ENCODE data around the gene DHRS13. TPM values are rescaled to one million over a fixed set of nuclear protein-coding genes. Genes with fewer than 3 reads are reported as not detected.
"Not testable (repeated sequence)": the region's sequence is repeated elsewhere in the genome, so short reads cannot be mapped to it uniquely, and the experiment has no call there.

Gene DHRS13
- total RNA-seq, 1 donor from 2014 or later: 25.9 TPM

GRCh38 chr17:28880572-28880945 is 22.3 kb downstream of the DHRS13 start:
- no peak for DNase-seq (ENCODE audit: low spot score, unreplicated experiment)
- Mint-ChIP-seq H3K4me3 (ENCODE audit: low read depth) (no peak overlapping the region), H3K9me3 (ENCODE audit: low read depth) (peaks cover 3% of the 10 kb centered on the region), H3K27me3 (no peaks in the 10 kb centered on the region), H3K27ac (no peak overlapping the region), H3K36me3 (ENCODE audit: insufficient read depth) (peaks cover 21% of the 10 kb centered on the region), H3K4me1 (ENCODE audit: low read depth) (no peaks in the 10 kb centered on the region)
- TF ChIP-seq CTCF (IDR thresholded peaks at IDR 0.05; ENCODE audit: unreplicated experiment): no peak

- Mint-ChIP-seq H3K36me3 (ENCODE audit: insufficient read depth) (peaks cover 20% of the 10 kb centered on the region), H3K4me3 (ENCODE audit: low read depth) (no peak overlapping the region), H3K27me3 (no peaks in the 10 kb centered on the region), H3K27ac (no peak overlapping the region), H3K9me3 (ENCODE audit: low read depth) (peaks cover 3% of the 10 kb centered on the region), H3K4me1 (ENCODE audit: low read depth) (no peaks in the 10 kb centered on the region)
- TF ChIP-seq CTCF (IDR thresholded peaks at IDR 0.05; ENCODE audit: unreplicated experiment): no peak
- no peak for DNase-seq (ENCODE audit: low spot score, unreplicated experiment)
These were observed 22.9 kb downstream of the DHRS13 start for GRCh38 chr17:28879886-28880571.

- Mint-ChIP-seq H3K4me1 (ENCODE audit: low read depth) (no peaks in the 10 kb centered on the region), H3K27me3 (no peaks in the 10 kb centered on the region), H3K27ac (peak overlapping the region; percentile 76), H3K9me3 (ENCODE audit: low read depth) (peaks cover 3% of the 10 kb centered on the region), H3K4me3 (ENCODE audit: low read depth) (no peak overlapping the region), H3K36me3 (ENCODE audit: insufficient read depth) (peaks cover 18% of the 10 kb centered on the region)
- DNase-seq (ENCODE audit: low spot score, unreplicated experiment): no peak
- TF ChIP-seq CTCF (IDR thresholded peaks at IDR 0.05; ENCODE audit: unreplicated experiment): peak; percentile 58
These were observed 23.9 kb downstream of the DHRS13 start for GRCh38 chr17:28878981-28879380.

- no peaks in the 10 kb centered on the region for H3K4me1 Mint-ChIP-seq (ENCODE audit: low read depth)
- H3K36me3 Mint-ChIP-seq (ENCODE audit: insufficient read depth): peaks cover 18% of the 10 kb centered on the region
- no peak overlapping the region for H3K4me3 Mint-ChIP-seq (ENCODE audit: low read depth)
- no peak overlapping the region for H3K27ac Mint-ChIP-seq
- H3K9me3 Mint-ChIP-seq (ENCODE audit: low read depth): peaks cover 3% of the 10 kb centered on the region
- DNase-seq (ENCODE audit: low spot score, unreplicated experiment): no peak
- H3K27me3 Mint-ChIP-seq: no peaks in the 10 kb centered on the region
- TF ChIP-seq CTCF (IDR thresholded peaks at IDR 0.05; ENCODE audit: unreplicated experiment): no peak
These were observed 24.5 kb downstream of the DHRS13 start for GRCh38 chr17:28878158-28878910.

GRCh38 chr17:28877150-28877711 is 25.6 kb downstream of the DHRS13 start:
- peaks cover 14% of the 10 kb centered on the region for H3K36me3 Mint-ChIP-seq (ENCODE audit: insufficient read depth)

More at GRCh38 chr17:28877150-28877711, 25.6 kb downstream of the DHRS13 start:
- H3K9me3 Mint-ChIP-seq (ENCODE audit: low read depth); H3K4me1 Mint-ChIP-seq (ENCODE audit: low read depth); DNase-seq (ENCODE audit: low spot score, unreplicated experiment); H3K4me3 Mint-ChIP-seq (ENCODE audit: low read depth); H3K27me3 Mint-ChIP-seq; H3K27ac Mint-ChIP-seq: not testable (repeated sequence)
